Adipocyte (in vitro differentiated cells): ENCODE data around the gene TUSC2.

Experiments used
- DNase-seq: peaks from one replicate; pipeline ENCODE4 v3.0.0-alpha.2; 2015; ENCODE audit warnings: low read depth
- H3K27me3 ChIP-seq: replicated peaks from 2 replicates; pipeline ENCODE4 v1.7.0; 2013; ENCODE audit warnings: mild to moderate bottlenecking, low read length, moderate library complexity; ENCODE audit not compliant: control insufficient read depth, insufficient read depth
- H3K36me3 ChIP-seq: 2 replicates; pipeline ENCODE4 v1.7.0; 2013; ENCODE audit warnings: low read length, mild to moderate bottlenecking, moderate library complexity; ENCODE audit not compliant: control insufficient read depth, insufficient read depth, severe bottlenecking
- H3K4me1 ChIP-seq: 2 replicates; pipeline ENCODE4 v1.7.0; 2013; ENCODE audit warnings: mild to moderate bottlenecking, low read length, moderate library complexity; ENCODE audit not compliant: control insufficient read depth, insufficient read depth
- H3K4me3 ChIP-seq: 2 replicates; pipeline ENCODE4 v1.7.0; 2013; ENCODE audit warnings: mild to moderate bottlenecking, low read length, moderate library complexity
- H3K9ac ChIP-seq: 2 replicates; pipeline ENCODE4 v1.7.0; 2013; ENCODE audit warnings: mild to moderate bottlenecking, low read length, moderate library complexity
- H3K9me3 ChIP-seq: 2 replicates; pipeline ENCODE4 v1.7.0; 2013; ENCODE audit warnings: mild to moderate bottlenecking, low read length, moderate library complexity; ENCODE audit not compliant: control insufficient read depth

Gene TUSC2

DNA sequence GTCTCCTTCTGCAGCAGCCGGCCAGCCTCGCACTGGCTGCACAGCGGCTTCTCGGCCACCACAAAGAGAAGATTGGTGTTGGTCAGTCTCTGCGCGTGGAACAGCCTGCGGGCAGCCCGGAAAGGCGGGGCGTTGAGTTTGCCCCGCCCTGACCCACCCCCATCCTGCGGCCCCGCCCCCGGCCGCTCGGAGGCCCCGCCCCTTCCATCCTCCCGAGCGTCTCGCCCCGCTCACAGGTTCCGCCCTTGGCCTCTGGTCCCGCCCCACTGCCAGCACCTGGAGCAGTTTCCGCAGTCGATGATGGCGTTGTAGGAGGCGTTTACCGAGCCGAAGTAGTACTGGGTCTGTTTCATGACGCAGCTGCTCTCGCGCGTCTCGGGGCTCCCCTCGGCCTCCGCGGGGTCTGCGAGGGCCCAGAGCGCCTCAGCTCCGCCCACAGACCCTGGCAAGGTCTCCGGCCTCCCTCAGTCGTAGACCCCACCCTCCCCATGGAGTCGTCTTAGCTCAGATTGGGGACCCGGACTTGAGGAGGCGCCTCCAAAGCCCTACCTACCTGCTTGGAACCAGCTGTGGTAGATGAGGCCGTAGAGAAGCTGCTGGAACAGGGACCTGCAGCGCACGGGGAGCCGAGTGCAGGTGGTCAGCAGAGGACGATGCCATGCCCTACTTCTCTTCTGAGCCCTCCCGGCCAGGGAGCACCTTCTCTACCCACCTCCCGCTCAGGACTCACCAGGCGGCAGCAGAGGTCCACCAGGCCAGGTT lies 37.2 kb upstream of the TUSC2 start:
- Histone ChIP-seq H3K9me3 (no peaks in the 10 kb centered on the region), H3K27me3 (peaks cover 34% of the 10 kb centered on the region), H3K4me3 (peak overlapping the region; percentile 43), H3K9ac (no peak overlapping the region), H3K4me1 (peaks cover 2% of the 10 kb centered on the region), H3K36me3 (no peaks in the 10 kb centered on the region)
- DNase-seq: peak; percentile 83

DNA sequence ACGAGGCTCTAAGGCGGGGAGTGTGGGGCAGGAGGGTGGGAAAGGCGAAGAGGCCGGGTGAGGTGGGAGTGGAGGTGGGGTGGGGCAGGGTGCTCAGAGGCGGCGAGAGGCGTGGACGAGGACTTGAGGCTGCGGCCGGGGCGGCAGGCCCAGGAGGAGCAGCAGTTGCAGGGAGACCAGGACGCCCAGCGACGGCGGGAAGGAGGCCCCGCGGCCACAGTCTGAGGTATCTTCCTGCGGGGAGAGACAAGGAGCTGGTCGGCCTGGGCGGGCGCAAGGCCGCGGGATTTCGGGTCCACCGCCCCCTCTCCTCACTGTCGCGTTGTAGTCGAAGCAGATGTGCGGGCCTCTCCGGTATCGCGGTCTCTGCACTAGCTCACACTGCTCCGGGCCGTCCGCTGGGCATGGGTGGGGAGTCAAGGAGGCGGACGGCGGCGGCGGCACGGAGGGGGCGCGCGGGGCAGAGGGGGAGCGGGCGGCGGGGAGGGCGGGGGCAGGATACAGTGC lies 36.6 kb upstream of the TUSC2 start:
- H3K4me1 ChIP-seq: peaks cover 2% of the 10 kb centered on the region
- no peaks in the 10 kb centered on the region for H3K36me3 ChIP-seq
- H3K9ac ChIP-seq: peak overlapping the region; percentile 70
- H3K4me3 ChIP-seq: peak overlapping the region; percentile 68
- H3K27me3 ChIP-seq: peaks cover 34% of the 10 kb centered on the region
- no peaks in the 10 kb centered on the region for H3K9me3 ChIP-seq
- no peak for DNase-seq

DNA sequence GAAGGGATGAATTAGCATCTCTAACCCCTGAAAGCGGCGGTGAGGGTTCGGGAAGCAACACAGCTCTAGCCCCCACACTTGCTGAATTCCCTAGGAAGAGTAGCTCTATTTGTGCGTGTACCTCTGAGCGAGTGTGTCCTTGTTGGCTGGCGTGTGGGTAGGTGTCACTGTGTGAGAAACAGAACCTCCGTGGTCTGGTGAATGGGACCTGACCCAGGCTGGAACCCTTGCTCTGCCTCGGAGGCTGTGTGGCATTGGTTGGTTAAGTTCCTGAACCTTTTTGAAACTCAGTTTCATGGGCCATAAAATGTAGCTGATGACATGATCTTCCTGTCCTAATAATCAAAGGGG lies 31.7 kb upstream of the TUSC2 start:
- Histone ChIP-seq H3K9ac (no peak overlapping the region), H3K4me3 (peak overlapping the region; percentile 93), H3K36me3 (peaks cover 7% of the 10 kb centered on the region), H3K9me3 (no peaks in the 10 kb centered on the region), H3K27me3 (no peaks in the 10 kb centered on the region), H3K4me1 (peaks cover 33% of the 10 kb centered on the region)
- DNase-seq: no peak

DNA sequence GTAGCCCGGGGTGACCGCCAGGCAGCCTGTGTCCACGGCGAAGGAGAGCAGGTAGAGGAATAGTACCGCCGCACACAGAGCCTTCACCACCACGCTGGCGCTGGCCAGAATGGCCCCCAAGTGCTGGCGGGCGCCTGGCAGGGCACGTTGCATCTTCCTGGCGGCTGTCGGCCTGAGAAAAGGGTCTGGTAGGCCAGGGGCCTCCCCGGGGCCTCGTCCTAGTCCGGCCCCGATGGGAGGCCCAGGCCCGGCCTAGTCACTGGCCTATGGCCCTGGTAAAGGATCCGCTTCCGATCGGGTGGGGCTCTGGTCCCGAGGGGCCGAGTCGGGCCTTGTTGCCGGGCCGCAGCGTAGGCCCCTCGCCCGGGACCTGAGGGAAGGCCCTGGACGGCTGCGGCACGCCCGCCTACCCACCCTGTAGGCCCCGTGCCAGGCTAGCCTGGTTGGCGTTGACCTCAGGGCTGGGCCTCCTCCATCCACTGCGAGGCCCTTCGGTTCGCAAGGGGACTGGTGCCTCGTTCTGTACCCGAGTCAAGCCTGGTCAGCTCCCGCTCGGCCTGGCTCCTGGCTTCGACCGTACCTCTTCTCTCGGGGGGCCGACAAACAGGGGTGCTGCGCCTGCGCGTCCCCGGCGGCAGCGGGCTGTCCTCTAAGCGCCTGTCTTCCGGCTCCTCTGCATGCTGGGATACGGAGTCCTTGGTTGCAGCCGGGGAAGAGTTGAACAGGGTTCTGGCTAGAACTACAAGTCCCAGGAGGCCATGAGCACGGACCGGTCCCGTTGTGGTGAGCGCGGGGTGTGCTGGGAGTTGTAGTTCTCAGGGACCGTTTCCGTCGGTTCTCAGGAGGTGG lies 31.1 kb upstream of the TUSC2 start, which contains the start of gene TMEM115:
Gene TMEM115 (minus strand): TSS at position 611 of the 849 bp plus-strand sequence. CDS start 458 bp downstream, at position 153.
- Histone ChIP-seq H3K4me3 (peak within 1 kb of the TSS; percentile 93), H3K9ac (peak within 1 kb of the TSS; percentile 98), H3K27me3 (no peaks in the 10 kb centered on the region), H3K9me3 (no peaks in the 10 kb centered on the region), H3K4me1 (peaks cover 31% of the 10 kb centered on the region), H3K36me3 (peaks cover 13% of the 10 kb centered on the region)
- peak; percentile 99 for DNase-seq

DNA sequence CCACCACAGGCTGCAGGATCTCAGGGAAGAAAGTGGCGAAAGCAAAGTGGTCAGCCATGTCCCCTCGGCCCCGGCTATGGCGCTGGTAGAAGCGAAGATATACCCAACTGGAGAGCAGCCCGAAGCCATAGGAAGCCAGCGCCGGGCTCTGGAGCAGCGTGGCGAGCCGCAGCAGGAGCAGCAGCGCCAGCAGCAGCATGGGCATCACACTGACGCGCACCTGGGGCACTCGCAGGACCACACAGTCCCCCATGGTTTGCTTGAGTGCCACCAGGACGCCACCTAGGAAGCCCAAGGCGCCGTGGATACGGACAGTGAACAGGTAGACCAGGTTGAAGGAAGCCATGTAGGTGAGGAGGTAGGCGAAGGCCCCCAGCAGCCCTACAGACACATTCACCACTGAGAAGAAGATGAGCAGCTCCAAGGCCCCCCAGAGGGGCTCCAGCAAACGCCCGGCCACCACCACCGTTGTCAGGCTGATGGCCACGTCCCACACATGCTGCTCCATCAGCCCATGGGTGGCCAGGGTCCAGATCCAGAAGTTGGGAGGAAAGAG lies 30.4 kb upstream of the TUSC2 start:
- Histone ChIP-seq H3K27me3 (no peaks in the 10 kb centered on the region), H3K36me3 (peaks cover 20% of the 10 kb centered on the region), H3K9me3 (no peaks in the 10 kb centered on the region), H3K9ac (peak overlapping the region; percentile 98), H3K4me1 (peaks cover 31% of the 10 kb centered on the region), H3K4me3 (peak overlapping the region; percentile 93)
- no peak for DNase-seq

DNA sequence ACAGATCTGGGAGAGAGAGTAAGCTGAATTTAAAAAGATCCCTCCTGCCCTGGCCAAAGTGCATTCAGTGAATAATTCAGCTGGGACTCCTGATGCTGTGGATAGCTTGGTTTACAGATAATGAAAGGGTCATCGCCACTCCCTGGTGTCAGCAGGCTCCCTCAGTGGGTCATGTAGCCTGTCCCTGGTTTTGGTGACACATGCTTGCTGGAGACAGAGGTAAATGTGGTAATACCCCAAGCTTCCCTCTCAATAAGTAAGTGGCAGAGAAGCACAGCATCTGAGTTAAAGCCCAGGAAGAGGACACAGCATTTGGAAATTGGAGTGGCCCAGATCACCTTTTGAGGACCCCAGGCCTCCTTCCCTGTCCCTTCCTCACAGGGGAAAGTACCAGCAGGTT lies 29.5 kb upstream of the TUSC2 start:
- no peak for DNase-seq
- H3K36me3 ChIP-seq: peaks cover 25% of the 10 kb centered on the region
- no peaks in the 10 kb centered on the region for H3K27me3 ChIP-seq
- H3K4me3 ChIP-seq: peak overlapping the region; percentile 93
- H3K9me3 ChIP-seq: no peaks in the 10 kb centered on the region
- peak overlapping the region; percentile 98 for H3K9ac ChIP-seq
- peaks cover 31% of the 10 kb centered on the region for H3K4me1 ChIP-seq

DNA sequence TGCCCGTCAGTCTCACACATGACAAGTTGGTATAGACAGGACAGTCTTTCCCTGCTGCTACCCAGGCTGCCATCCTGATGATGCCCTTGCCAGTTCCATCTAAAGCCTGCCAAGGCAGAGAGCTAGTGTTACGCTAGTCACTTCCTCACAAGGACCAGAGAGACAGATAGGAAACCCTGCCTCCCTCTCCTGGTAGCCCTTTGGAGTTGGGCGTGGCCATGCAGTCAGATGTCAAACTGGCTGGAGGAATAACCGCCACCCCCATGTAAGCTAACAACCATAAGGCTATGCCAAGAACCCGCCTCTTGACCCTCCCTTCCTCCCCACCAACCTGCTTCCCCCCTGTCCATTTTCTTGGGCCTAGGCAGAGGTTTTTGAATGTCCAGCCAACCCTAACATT lies 28.5 kb upstream of the TUSC2 start:
- peak overlapping the region; percentile 93 for H3K4me3 ChIP-seq
- peaks cover 34% of the 10 kb centered on the region for H3K4me1 ChIP-seq
- peaks cover 25% of the 10 kb centered on the region for H3K36me3 ChIP-seq
- no peaks in the 10 kb centered on the region for H3K9me3 ChIP-seq
- H3K9ac ChIP-seq: peak overlapping the region; percentile 98
- no peaks in the 10 kb centered on the region for H3K27me3 ChIP-seq
- DNase-seq: no peak

DNA sequence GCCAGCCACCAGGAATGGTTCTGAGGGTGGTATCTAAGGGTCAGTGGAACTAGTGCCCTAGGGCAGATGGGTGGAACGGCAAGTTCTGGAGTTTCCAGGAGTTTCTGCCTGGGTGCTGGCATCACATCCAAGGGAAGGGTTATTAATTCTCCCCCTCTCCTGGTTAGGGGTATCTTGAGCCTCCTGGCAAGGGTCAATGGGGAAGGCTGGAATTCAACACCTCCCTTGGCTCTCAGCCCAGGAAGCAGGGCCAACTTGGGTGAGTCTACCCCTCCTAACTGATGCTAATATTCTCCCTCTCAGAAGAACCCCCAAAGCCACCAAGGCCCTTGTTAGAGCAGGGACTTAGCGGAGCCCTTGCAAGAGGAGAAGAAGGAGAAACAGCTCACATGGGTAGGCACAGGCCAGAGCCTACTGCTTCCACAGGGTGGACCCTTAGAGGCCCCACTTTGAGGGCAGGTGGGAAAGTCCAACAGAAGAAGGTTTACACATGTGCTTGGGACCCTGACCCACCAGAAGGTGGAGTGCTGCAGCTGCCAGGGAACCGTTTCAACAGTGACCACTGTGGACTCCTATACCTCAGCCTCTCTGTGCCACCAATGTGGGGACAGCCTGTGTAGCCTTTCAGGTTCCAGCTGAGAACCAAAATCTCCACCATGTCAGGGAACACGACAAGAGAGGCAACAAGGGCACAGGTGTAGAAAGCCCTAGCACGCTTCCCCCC lies 28.0 kb upstream of the TUSC2 start:
- peak overlapping the region; percentile 93 for H3K4me3 ChIP-seq
- peaks cover 40% of the 10 kb centered on the region for H3K4me1 ChIP-seq
- DNase-seq: no peak
- H3K36me3 ChIP-seq: peaks cover 25% of the 10 kb centered on the region
- no peaks in the 10 kb centered on the region for H3K27me3 ChIP-seq
- H3K9ac ChIP-seq: peak overlapping the region; percentile 16
- H3K9me3 ChIP-seq: no peaks in the 10 kb centered on the region

DNA sequence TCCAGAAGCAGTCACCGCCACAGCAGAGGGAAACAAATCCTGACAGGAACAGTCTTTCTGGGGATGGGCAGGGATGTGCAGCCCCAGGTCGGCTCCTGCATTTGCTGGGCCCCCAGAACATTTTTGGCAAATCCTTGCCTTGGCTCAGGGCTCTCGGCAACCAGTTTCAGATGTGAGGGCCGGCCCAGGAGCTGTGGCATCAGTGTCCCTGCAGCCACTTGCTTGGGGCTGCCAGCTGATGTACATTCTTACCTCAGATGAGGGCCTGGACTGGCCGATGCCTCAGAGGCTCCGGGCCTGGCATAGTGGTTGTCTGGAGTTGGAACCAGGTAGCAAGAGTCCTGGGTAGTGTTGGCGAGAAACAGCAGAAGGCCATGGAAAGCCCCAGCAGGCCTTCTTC lies 26.8 kb upstream of the TUSC2 start:
- Histone ChIP-seq H3K4me3 (no peak overlapping the region), H3K9me3 (no peaks in the 10 kb centered on the region), H3K27me3 (no peaks in the 10 kb centered on the region), H3K36me3 (peaks cover 25% of the 10 kb centered on the region), H3K9ac (no peak overlapping the region), H3K4me1 (peaks cover 46% of the 10 kb centered on the region)
- DNase-seq: no peak

DNA sequence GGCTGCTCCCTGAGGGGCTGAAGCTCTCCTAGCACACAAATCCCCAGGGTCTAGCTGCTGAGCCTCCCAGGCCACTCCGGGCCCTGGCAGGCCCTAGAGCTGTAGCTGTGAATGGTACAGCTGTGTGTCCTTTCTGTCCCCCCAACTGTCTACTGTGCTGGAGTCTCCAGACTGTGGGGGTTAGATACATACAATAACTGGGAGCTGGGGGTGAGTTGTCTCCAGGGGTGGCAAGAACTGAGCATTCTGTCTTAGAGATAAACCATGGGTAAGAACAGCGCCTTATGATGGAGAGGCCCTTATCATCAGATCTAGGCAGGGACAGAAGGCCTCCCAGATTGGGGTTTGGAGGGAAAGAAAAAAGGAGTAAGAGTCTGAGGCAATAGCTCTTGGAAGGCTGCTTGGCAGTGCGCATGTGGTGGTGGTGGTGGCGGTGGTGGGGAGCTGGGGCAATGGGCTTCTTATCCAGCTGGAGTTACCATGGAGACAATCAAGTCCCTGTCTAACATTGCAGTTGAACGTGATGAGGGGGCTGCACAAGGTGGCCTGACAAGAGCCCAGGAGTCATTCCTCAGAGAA lies 26.3 kb upstream of the TUSC2 start:
- DNase-seq: no peak
- no peak overlapping the region for H3K9ac ChIP-seq
- no peak overlapping the region for H3K4me3 ChIP-seq
- H3K27me3 ChIP-seq: no peaks in the 10 kb centered on the region
- H3K4me1 ChIP-seq: peaks cover 52% of the 10 kb centered on the region
- no peaks in the 10 kb centered on the region for H3K9me3 ChIP-seq
- peaks cover 25% of the 10 kb centered on the region for H3K36me3 ChIP-seq
